ENCODE data around the gene CTSC. TPM values are rescaled to one million over a fixed set of nuclear protein-coding genes. Genes with fewer than 3 reads are reported as not detected.
A peak's percentile ranks its signal among the peaks of the same experiment; 100 is the strongest.

The CTSC gene
- total RNA-seq, 6 donors from 2014 or later: 74.4 to 370 (median 247) TPM

DNA sequence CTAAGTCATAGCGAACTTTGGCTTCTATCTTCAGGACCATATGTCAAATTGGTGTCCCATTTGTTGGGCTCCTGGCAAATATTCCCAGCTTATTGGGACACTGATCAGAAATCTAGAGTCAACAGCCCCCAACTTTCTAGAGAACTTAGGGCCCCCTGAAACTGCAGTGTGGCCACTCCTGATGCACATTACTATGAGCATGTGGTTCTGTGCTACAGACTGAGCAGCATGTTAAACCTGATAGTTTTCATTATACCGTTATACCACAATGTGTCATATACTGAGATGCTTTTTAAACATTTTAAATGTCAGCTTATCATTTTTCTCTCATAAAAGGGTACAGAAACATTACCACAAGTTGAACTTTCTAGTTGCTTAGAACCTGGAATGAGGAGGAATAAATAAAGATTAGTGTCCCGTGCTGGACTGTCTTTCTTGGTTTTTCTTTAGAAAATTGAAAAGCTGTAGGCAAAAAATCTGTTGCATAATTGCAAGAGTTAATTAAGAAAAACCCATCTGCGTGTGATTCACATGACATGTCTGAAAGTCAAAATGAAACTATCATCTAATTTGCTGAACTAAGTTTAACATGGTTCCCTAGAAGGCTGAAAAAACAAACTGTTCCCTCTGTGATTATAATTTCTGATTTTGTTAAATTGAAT, 16.4 kb upstream of the CTSC start:
- no peak for ATAC-seq (ENCODE audit: low FRiP score in 2 of 2)
- H3K9me3 ChIP-seq: no peaks in the 10 kb centered on the region
- H3K4me3 ChIP-seq: no peak overlapping the region
- H3K27me3 ChIP-seq: no peaks in the 10 kb centered on the region
- H3K4me1 ChIP-seq: peaks cover 11 to 18% (median 13%) of the 10 kb centered on the region in 4 donors
- 62 to 68% methylated on average over 4 of the region's 4 CpGs for WGBS, 2 donors
- H3K36me3 ChIP-seq: no peaks in the 10 kb centered on the region
- TF ChIP-seq, protein P1, sequence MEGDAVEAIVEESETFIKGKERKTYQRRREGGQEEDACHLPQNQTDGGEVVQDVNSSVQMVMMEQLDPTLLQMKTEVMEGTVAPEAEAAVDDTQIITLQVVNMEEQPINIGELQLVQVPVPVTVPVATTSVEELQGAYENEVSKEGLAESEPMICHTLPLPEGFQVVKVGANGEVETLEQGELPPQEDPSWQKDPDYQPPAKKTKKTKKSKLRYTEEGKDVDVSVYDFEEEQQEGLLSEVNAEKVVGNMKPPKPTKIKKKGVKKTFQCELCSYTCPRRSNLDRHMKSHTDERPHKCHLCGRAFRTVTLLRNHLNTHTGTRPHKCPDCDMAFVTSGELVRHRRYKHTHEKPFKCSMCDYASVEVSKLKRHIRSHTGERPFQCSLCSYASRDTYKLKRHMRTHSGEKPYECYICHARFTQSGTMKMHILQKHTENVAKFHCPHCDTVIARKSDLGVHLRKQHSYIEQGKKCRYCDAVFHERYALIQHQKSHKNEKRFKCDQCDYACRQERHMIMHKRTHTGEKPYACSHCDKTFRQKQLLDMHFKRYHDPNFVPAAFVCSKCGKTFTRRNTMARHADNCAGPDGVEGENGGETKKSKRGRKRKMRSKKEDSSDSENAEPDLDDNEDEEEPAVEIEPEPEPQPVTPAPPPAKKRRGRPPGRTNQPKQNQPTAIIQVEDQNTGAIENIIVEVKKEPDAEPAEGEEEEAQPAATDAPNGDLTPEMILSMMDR (IDR thresholded peaks at IDR 0.05): no peak
- no peak for TF ChIP-seq POLR2AphosphoS5 (IDR thresholded peaks at IDR 0.05)
- TF ChIP-seq POLR2A (IDR thresholded peaks at IDR 0.05): no peak
- no peak for TF ChIP-seq EP300 (IDR thresholded peaks at IDR 0.05)
- H3K27ac ChIP-seq: peak overlapping the region in 3 of 4 donors; percentile 17 to 63 (median 41)
- no peak for DNase-seq

DNA sequence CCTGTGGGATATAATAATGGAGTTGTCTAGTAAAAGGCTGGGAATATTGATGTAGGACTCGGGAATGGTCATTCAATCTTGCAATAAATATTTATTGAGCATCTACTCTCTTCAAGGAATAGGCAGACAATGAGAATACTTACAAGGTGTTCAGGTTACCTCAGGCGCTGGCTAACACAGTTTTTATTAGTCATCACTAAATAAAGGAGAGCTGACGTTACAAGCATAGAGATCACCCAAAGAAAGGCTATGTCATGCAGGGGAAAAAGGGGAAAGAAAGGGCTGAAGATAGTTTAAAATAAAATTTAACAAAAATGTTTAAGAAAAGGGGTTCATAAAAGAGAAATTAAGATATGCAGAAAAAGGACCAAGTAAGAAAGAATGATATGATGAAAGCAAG, 15.8 kb upstream of the CTSC start:
- 92% methylated on average over 3 of the region's 3 CpGs for WGBS, 2 donors
- ATAC-seq (ENCODE audit: low FRiP score in 2 of 2): no peak

DNA sequence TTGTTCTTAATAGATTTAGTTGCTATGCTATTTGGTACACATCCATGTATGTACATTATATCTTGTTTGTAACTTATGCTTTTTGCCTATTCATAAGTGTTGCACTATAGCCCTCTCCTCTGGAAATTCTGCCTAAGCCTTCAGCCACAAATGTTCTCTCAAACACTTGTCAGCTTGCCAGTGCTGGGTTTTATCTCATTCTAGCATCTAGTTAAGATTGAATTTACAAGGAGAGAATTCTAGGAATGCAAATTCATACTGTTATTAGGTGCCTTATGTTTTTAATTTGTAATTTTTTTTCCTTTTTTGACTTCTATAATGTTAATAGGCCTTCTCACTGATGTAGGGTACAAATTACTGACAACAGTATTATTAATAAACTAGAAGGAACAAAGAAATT, 14.6 kb upstream of the CTSC start:
- Histone ChIP-seq H3K4me1 (peaks cover 1 to 8% (median 4%) of the 10 kb centered on the region in 4 donors), H3K4me3 (no peak overlapping the region), H3K36me3 (no peaks in the 10 kb centered on the region), H3K27me3 (no peaks in the 10 kb centered on the region), H3K9me3 (no peaks in the 10 kb centered on the region), H3K27ac (no peak overlapping the region)
- DNase-seq (no peak), ATAC-seq (ENCODE audit: low FRiP score in 2 of 2) (no peak)
- TF ChIP-seq, protein P1 (IDR thresholded peaks at IDR 0.05): no peak
- TF ChIP-seq EP300 (IDR thresholded peaks at IDR 0.05): no peak
- no peak for TF ChIP-seq POLR2A (IDR thresholded peaks at IDR 0.05)
- no peak for TF ChIP-seq POLR2AphosphoS5 (IDR thresholded peaks at IDR 0.05)

More for the DNA sequence above, 15.8 kb upstream of the CTSC start:
- TF ChIP-seq, protein P1 (IDR thresholded peaks at IDR 0.05): no peak
- TF ChIP-seq POLR2A (IDR thresholded peaks at IDR 0.05) (no peak), POLR2AphosphoS5 (IDR thresholded peaks at IDR 0.05) (no peak), EP300 (IDR thresholded peaks at IDR 0.05) (no peak)
- no peaks in the 10 kb centered on the region for H3K9me3 ChIP-seq
- H3K36me3 ChIP-seq: no peaks in the 10 kb centered on the region
- peaks cover 11 to 18% (median 13%) of the 10 kb centered on the region in 4 donors for H3K4me1 ChIP-seq
- no peak overlapping the region for H3K4me3 ChIP-seq
- DNase-seq: no peak
- peak overlapping the region in 1 of 4 donors; percentile 63 for H3K27ac ChIP-seq
- H3K27me3 ChIP-seq: no peaks in the 10 kb centered on the region

DNA sequence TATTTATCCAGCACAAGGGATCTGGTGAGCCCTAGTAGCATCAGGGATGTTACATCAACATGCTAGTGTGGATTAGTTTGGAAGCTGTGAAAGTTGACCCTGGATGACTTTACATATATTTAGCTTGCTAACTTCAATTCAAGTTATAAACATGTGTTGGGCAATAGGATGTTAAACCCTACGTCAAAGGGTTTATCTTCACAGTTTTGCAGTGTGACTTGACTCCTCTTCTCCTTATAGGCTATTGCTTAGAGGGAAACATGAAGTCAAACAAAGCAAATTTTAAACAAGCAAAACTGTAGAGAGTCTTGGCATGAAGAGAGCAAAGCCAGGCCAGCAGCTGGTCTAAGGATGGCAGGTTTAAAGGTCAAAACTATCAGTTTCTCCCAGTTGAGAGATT, 11.3 kb upstream of the CTSC start:
- TF ChIP-seq POLR2AphosphoS5 (IDR thresholded peaks at IDR 0.05): no peak
- TF ChIP-seq POLR2A (IDR thresholded peaks at IDR 0.05): no peak
- no peak for TF ChIP-seq EP300 (IDR thresholded peaks at IDR 0.05)
- TF ChIP-seq, protein P1 (IDR thresholded peaks at IDR 0.05): no peak
- Histone ChIP-seq H3K4me1 (peaks cover 0 to 11% (median 2%) of the 10 kb centered on the region in 4 donors), H3K27me3 (no peaks in the 10 kb centered on the region), H3K36me3 (no peaks in the 10 kb centered on the region), H3K27ac (no peak overlapping the region), H3K9me3 (no peaks in the 10 kb centered on the region), H3K4me3 (no peak overlapping the region)
- WGBS, 2 donors: 50 to 63% methylated on average over 1 of the region's 1 CpG
- no peak for DNase-seq
- no peak for ATAC-seq (ENCODE audit: low FRiP score in 2 of 2)

DNA sequence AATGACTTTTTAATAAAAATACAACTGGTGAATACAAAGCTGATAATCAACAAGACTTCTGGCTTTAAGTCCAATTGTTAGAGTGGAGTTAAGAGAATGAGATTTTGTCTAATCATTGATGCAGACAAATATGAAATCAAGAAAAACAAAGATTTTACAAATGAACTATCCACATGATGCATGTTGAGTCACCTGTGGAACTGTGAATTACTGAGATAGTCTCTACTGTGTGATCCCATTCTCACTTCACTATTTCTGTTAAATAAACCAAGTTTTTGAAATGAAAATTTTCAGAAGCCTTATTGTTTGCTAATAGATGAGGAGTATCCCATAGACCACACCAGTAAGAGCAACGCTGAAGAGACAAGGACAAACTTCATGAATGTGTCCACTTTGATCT, 8.4 kb upstream of the CTSC start:
- H3K4me3 ChIP-seq: no peak overlapping the region
- H3K36me3 ChIP-seq: no peaks in the 10 kb centered on the region
- no peak overlapping the region for H3K27ac ChIP-seq
- no peak for ATAC-seq (ENCODE audit: low FRiP score in 2 of 2)
- no peaks in the 10 kb centered on the region for H3K27me3 ChIP-seq
- no peak for TF ChIP-seq POLR2AphosphoS5 (IDR thresholded peaks at IDR 0.05)
- TF ChIP-seq EP300 (IDR thresholded peaks at IDR 0.05): no peak
- TF ChIP-seq POLR2A (IDR thresholded peaks at IDR 0.05): no peak
- TF ChIP-seq, protein P1 (IDR thresholded peaks at IDR 0.05): no peak
- H3K4me1 ChIP-seq: peaks cover 0 to 11% (median 2%) of the 10 kb centered on the region in 4 donors
- WGBS, 2 donors: 92% methylated on average over 1 of the region's 1 CpG
- no peak for DNase-seq
- H3K9me3 ChIP-seq: no peaks in the 10 kb centered on the region
